ENCODE data around the gene RNF214.

Gene RNF214

GRCh38 chr11:117226388-117227385, 5.8 kb upstream of the RNF214 start:
- peak; percentile 42 to 90 for DNase-seq
- H3K27me3 ChIP-seq (ENCODE audit: insufficient read depth, low read length) = no peaks in the 10 kb centered on the region
- H3K79me1 ChIP-seq (ENCODE audit: low read length) = peaks cover 3% of the 10 kb centered on the region
- WGBS (ENCODE audit: extremely low coverage, insufficient coverage, insufficient read length) = no CpG with 5 or more reads among the region's 19 CpGs
- H3K4me1 ChIP-seq (ENCODE audit: control insufficient read depth in 1 of 2, insufficient read depth in 2 of 2, low read length in 2 of 2) = peaks cover 2 to 12% of the 10 kb centered on the region in 2 experiments
- H3K14ac ChIP-seq (ENCODE audit: low read length) = no peak overlapping the region
- no peak overlapping the region for H3K4me2 ChIP-seq (ENCODE audit: low read length)
- H4K8ac ChIP-seq (ENCODE audit: low read depth, low read length) = no peak overlapping the region
- no peak overlapping the region for H3K23ac ChIP-seq (ENCODE audit: low read length)
- no peak overlapping the region for H2AK5ac ChIP-seq (ENCODE audit: low read length)
- peaks cover 3% of the 10 kb centered on the region for H3K79me2 ChIP-seq (ENCODE audit: control insufficient read depth, insufficient read depth, low read length, poor library complexity)
- no peak overlapping the region for H2BK5ac ChIP-seq (ENCODE audit: low read depth, low read length, poor library complexity)
- H3K36me3 ChIP-seq (ENCODE audit: control insufficient read depth in 1 of 2, insufficient read depth in 2 of 2, low read length in 2 of 2) = peaks cover 54 to 65% of the 10 kb centered on the region in 2 experiments
- no peak overlapping the region for H2BK12ac ChIP-seq (ENCODE audit: low read length)
- no peak overlapping the region for H3K18ac ChIP-seq (ENCODE audit: low read length)
- no peaks in the 10 kb centered on the region for H3K9me3 ChIP-seq (ENCODE audit: insufficient read depth, low read depth, low read length)
- H3K9ac ChIP-seq (ENCODE audit: low read length) = no peak overlapping the region
- H3K27ac ChIP-seq (ENCODE audit: low read depth, low read length) = no peak overlapping the region
- H4K91ac ChIP-seq (ENCODE audit: low read depth, low read length) = no peak overlapping the region
- no peak overlapping the region for H2BK120ac ChIP-seq (ENCODE audit: insufficient read depth, low read length, poor library complexity)
- H4K12ac ChIP-seq (ENCODE audit: low read depth, low read length) = no peak overlapping the region
- no peak overlapping the region for H3K4me3 ChIP-seq (ENCODE audit: low read depth, low read length)
- H3K4ac ChIP-seq (ENCODE audit: low read depth, low read length) = no peak overlapping the region
- no peak overlapping the region for H2AFZ ChIP-seq (ENCODE audit: insufficient read depth, low read length, poor library complexity)

- WGBS (ENCODE audit: extremely low coverage, insufficient coverage, insufficient read length) = no CpG with 5 or more reads among the region's 11 CpGs
- no peak overlapping the region for H4K12ac ChIP-seq (ENCODE audit: low read depth, low read length)
These were observed 4.4 kb upstream of the RNF214 start for GRCh38 chr11:117228091-117228490.

DNA sequence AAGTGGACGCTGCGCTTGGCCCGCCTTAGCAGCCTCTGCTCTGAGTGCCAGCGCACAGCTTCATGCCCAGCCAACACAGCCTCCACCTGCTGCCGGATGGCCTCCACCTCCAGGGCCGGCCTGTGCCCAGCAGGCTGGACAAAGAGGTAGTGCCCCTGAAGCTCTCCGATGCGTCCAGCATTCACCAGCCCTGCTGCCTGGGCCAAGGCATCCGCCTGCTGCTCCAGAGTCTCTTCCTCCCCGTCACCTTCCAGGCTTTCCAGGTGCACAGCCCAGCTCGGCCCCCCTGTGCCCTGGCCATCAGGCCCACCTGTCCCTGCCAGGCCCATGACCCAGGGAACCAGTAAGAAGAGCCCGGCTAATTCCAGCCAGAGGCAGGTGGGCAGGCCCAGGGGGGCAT, 3.1 kb upstream of the RNF214 start:
- Histone ChIP-seq H3K27ac (ENCODE audit: low read depth, low read length) (no peak overlapping the region), H2AK5ac (ENCODE audit: low read length) (no peak overlapping the region), H3K4me3 (ENCODE audit: low read depth, low read length) (no peak overlapping the region), H3K23ac (ENCODE audit: low read length) (no peak overlapping the region), H3K79me1 (ENCODE audit: low read length) (peaks cover 12% of the 10 kb centered on the region), H3K18ac (ENCODE audit: low read length) (no peak overlapping the region), H3K27me3 (ENCODE audit: insufficient read depth, low read length) (no peaks in the 10 kb centered on the region), H2BK120ac (ENCODE audit: insufficient read depth, low read length, poor library complexity) (no peak overlapping the region), H4K91ac (ENCODE audit: low read depth, low read length) (no peak overlapping the region), H4K8ac (ENCODE audit: low read depth, low read length) (no peak overlapping the region), H3K14ac (ENCODE audit: low read length) (no peak overlapping the region), H2BK12ac (ENCODE audit: low read length) (no peak overlapping the region), H3K79me2 (ENCODE audit: control insufficient read depth, insufficient read depth, low read length, poor library complexity) (peaks cover 13% of the 10 kb centered on the region), H3K4me1 (ENCODE audit: control insufficient read depth in 1 of 2, insufficient read depth in 2 of 2, low read length in 2 of 2) (peaks cover 4 to 13% of the 10 kb centered on the region in 2 experiments), H2BK5ac (ENCODE audit: low read depth, low read length, poor library complexity) (no peak overlapping the region), H3K4me2 (ENCODE audit: low read length) (no peak overlapping the region), H2AFZ (ENCODE audit: insufficient read depth, low read length, poor library complexity) (no peak overlapping the region), H3K4ac (ENCODE audit: low read depth, low read length) (no peak overlapping the region), H4K12ac (ENCODE audit: low read depth, low read length) (no peak overlapping the region), H3K9me3 (ENCODE audit: insufficient read depth, low read depth, low read length) (no peaks in the 10 kb centered on the region), H3K36me3 (ENCODE audit: control insufficient read depth in 1 of 2, insufficient read depth in 2 of 2, low read length in 2 of 2) (peaks cover 35 to 45% of the 10 kb centered on the region in 2 experiments), H3K9ac (ENCODE audit: low read length) (no peak overlapping the region)
- WGBS (ENCODE audit: extremely low coverage, insufficient coverage, insufficient read length) = no CpG with 5 or more reads among the region's 12 CpGs
- DNase-seq = no peak

More at GRCh38 chr11:117228091-117228490, 4.4 kb upstream of the RNF214 start:
- Histone ChIP-seq H3K4me1 (ENCODE audit: control insufficient read depth in 1 of 2, insufficient read depth in 2 of 2, low read length in 2 of 2) (peaks cover 2 to 9% of the 10 kb centered on the region in 2 experiments), H3K4ac (ENCODE audit: low read depth, low read length) (no peak overlapping the region), H3K23ac (ENCODE audit: low read length) (no peak overlapping the region), H3K4me2 (ENCODE audit: low read length) (no peak overlapping the region), H3K79me2 (ENCODE audit: control insufficient read depth, insufficient read depth, low read length, poor library complexity) (peaks cover 11% of the 10 kb centered on the region), H2AFZ (ENCODE audit: insufficient read depth, low read length, poor library complexity) (no peak overlapping the region), H3K14ac (ENCODE audit: low read length) (no peak overlapping the region), H3K9ac (ENCODE audit: low read length) (no peak overlapping the region), H3K27ac (ENCODE audit: low read depth, low read length) (no peak overlapping the region), H3K79me1 (ENCODE audit: low read length) (peaks cover 11% of the 10 kb centered on the region), H2BK5ac (ENCODE audit: low read depth, low read length, poor library complexity) (no peak overlapping the region), H3K9me3 (ENCODE audit: insufficient read depth, low read depth, low read length) (no peaks in the 10 kb centered on the region), H3K4me3 (ENCODE audit: low read depth, low read length) (peak overlapping the region; percentile 39), H3K36me3 (ENCODE audit: control insufficient read depth in 1 of 2, insufficient read depth in 2 of 2, low read length in 2 of 2) (peaks cover 48 to 58% of the 10 kb centered on the region in 2 experiments), H4K8ac (ENCODE audit: low read depth, low read length) (no peak overlapping the region), H3K18ac (ENCODE audit: low read length) (no peak overlapping the region), H4K91ac (ENCODE audit: low read depth, low read length) (no peak overlapping the region), H3K27me3 (ENCODE audit: insufficient read depth, low read length) (no peaks in the 10 kb centered on the region), H2AK5ac (ENCODE audit: low read length) (no peak overlapping the region), H2BK12ac (ENCODE audit: low read length) (no peak overlapping the region), H2BK120ac (ENCODE audit: insufficient read depth, low read length, poor library complexity) (no peak overlapping the region)
- no peak for DNase-seq

GRCh38 chr11:117229931-117230285, 2.6 kb upstream of the RNF214 start:
- Histone ChIP-seq H3K27ac (ENCODE audit: low read depth, low read length) (no peak overlapping the region), H4K91ac (ENCODE audit: low read depth, low read length) (no peak overlapping the region), H2BK5ac (ENCODE audit: low read depth, low read length, poor library complexity) (no peak overlapping the region)

More at GRCh38 chr11:117229931-117230285, 2.6 kb upstream of the RNF214 start:
- no peak overlapping the region for H3K18ac ChIP-seq (ENCODE audit: low read length)
- H3K36me3 ChIP-seq (ENCODE audit: control insufficient read depth in 1 of 2, insufficient read depth in 2 of 2, low read length in 2 of 2) = peaks cover 33 to 40% of the 10 kb centered on the region in 2 experiments
- H3K4me2 ChIP-seq (ENCODE audit: low read length) = no peak overlapping the region
- H4K12ac ChIP-seq (ENCODE audit: low read depth, low read length) = no peak overlapping the region
- DNase-seq = no peak
- no peaks in the 10 kb centered on the region for H3K27me3 ChIP-seq (ENCODE audit: insufficient read depth, low read length)
- H3K4me3 ChIP-seq (ENCODE audit: low read depth, low read length) = no peak overlapping the region
- H3K4ac ChIP-seq (ENCODE audit: low read depth, low read length) = no peak overlapping the region
- H2BK12ac ChIP-seq (ENCODE audit: low read length) = no peak overlapping the region
- no peak overlapping the region for H2AFZ ChIP-seq (ENCODE audit: insufficient read depth, low read length, poor library complexity)
- H3K79me1 ChIP-seq (ENCODE audit: low read length) = peaks cover 12% of the 10 kb centered on the region
- WGBS (ENCODE audit: extremely low coverage, insufficient coverage, insufficient read length) = no CpG with 5 or more reads among the region's 5 CpGs
- no peak overlapping the region for H3K23ac ChIP-seq (ENCODE audit: low read length)
- H4K8ac ChIP-seq (ENCODE audit: low read depth, low read length) = no peak overlapping the region
- no peak overlapping the region for H3K14ac ChIP-seq (ENCODE audit: low read length)
- peaks cover 13% of the 10 kb centered on the region for H3K79me2 ChIP-seq (ENCODE audit: control insufficient read depth, insufficient read depth, low read length, poor library complexity)
- peaks cover 4 to 13% of the 10 kb centered on the region in 2 experiments for H3K4me1 ChIP-seq (ENCODE audit: control insufficient read depth in 1 of 2, insufficient read depth in 2 of 2, low read length in 2 of 2)
- H3K9ac ChIP-seq (ENCODE audit: low read length) = no peak overlapping the region
- no peak overlapping the region for H2AK5ac ChIP-seq (ENCODE audit: low read length)
- no peaks in the 10 kb centered on the region for H3K9me3 ChIP-seq (ENCODE audit: insufficient read depth, low read depth, low read length)
- no peak overlapping the region for H2BK120ac ChIP-seq (ENCODE audit: insufficient read depth, low read length, poor library complexity)
